Osteoblast (primary cell): ENCODE measurements around the gene TBRG4. TPM values are rescaled to one million over a fixed set of nuclear protein-coding genes. Genes with fewer than 3 reads are reported as not detected.
A peak's percentile ranks its signal among the peaks of the same experiment; 100 is the strongest.

Experiments
- DNase-seq: peaks from one replicate; pipeline ENCODE4 v3.0.0; 2011; ENCODE audit warnings: low spot score, mixed read lengths; ENCODE audit not compliant: insufficient read length; ENCODE audit errors: missing footprints
- H2AFZ ChIP-seq: 2 replicates; pipeline ENCODE4 v1.6.0; 2011; ENCODE audit warnings: mild to moderate bottlenecking, low read length
- H3K27ac ChIP-seq: 2 replicates; pipeline ENCODE4 v1.5.1; 2011; ENCODE audit warnings: mild to moderate bottlenecking, low read depth, low read length, moderate library complexity
- H3K27me3 ChIP-seq: 2 replicates; pipeline ENCODE4 v1.6.0; 2012; ENCODE audit warnings: mild to moderate bottlenecking, control low read depth, inconsistent platforms, low read length, moderate library complexity; ENCODE audit not compliant: insufficient read depth
- H3K36me3 ChIP-seq: 2 replicates; pipeline ENCODE4 v1.5.1; 2011; ENCODE audit warnings: mild to moderate bottlenecking, low read length, control low read depth, moderate library complexity; ENCODE audit not compliant: insufficient read depth
- H3K4me1 ChIP-seq: 2 replicates; pipeline ENCODE4 v1.5.1; 2011; ENCODE audit warnings: mild to moderate bottlenecking, low read length, control low read depth, moderate library complexity; ENCODE audit not compliant: insufficient read depth
- H3K4me2 ChIP-seq: 2 replicates; pipeline ENCODE4 v1.6.0; 2011; ENCODE audit warnings: mild to moderate bottlenecking, low read length; ENCODE audit not compliant: insufficient read depth
- H3K4me3 ChIP-seq: fragments of 200-600 bp; sonication (generic); 3 replicates; pipeline ENCODE4 v1.5.1; 2012; ENCODE audit warnings: mild to moderate bottlenecking, low read length, inconsistent platforms; ENCODE audit not compliant: insufficient read depth
- H3K79me2 ChIP-seq: 2 replicates; pipeline ENCODE4 v1.6.0; 2012; ENCODE audit warnings: mild to moderate bottlenecking, low read length, control low read depth, inconsistent platforms; ENCODE audit not compliant: insufficient read depth
- H3K9me3 ChIP-seq: 2 replicates; pipeline ENCODE4 v1.5.1; 2011; ENCODE audit warnings: low read depth, low read length, control low read depth
- H4K20me1 ChIP-seq: 2 replicates; pipeline ENCODE4 v1.6.0; 2012; ENCODE audit warnings: mild to moderate bottlenecking, low read length, control low read depth; ENCODE audit not compliant: insufficient read depth
- CTCF ChIP-seq: IDR thresholded peaks from 2 replicates; pipeline ENCODE4 v1.5.1; 2011; ENCODE audit warnings: mild to moderate bottlenecking, low read depth, low read length, moderate library complexity; ENCODE audit errors: extremely low read depth
- total RNA-seq: library from RNA; depleted of rRNA; stranded (reverse); fragments of >200 nt; gene quantifications from 2 replicates; pipeline ENCODE4 v1.2.3, GENCODE V29; 2012

TBRG4 gene
- total RNA-seq, 1 donor, result 43.1 TPM

GRCh38 chr7:45073786-45074527, 37.5 kb downstream of the TBRG4 start:
- H3K79me2 ChIP-seq, result no peaks in the 10 kb centered on the region
- no peak overlapping the region for H3K4me2 ChIP-seq
- H3K4me3 ChIP-seq, result no peak overlapping the region
- no peak overlapping the region for H2AFZ ChIP-seq
- H3K9me3 ChIP-seq, result no peaks in the 10 kb centered on the region
- peaks cover 26% of the 10 kb centered on the region for H4K20me1 ChIP-seq
- no peak overlapping the region for H3K27ac ChIP-seq
- no peaks in the 10 kb centered on the region for H3K4me1 ChIP-seq
- no peaks in the 10 kb centered on the region for H3K27me3 ChIP-seq
- H3K36me3 ChIP-seq, result peaks cover 38% of the 10 kb centered on the region
- DNase-seq, result peak; percentile 69
- TF ChIP-seq CTCF, result no peak

GRCh38 chr7:45073031-45073785, 38.3 kb downstream of the TBRG4 start:
- H4K20me1 ChIP-seq, result peaks cover 28% of the 10 kb centered on the region
- H3K27me3 ChIP-seq, result no peaks in the 10 kb centered on the region
- no peak for TF ChIP-seq CTCF
- no peak overlapping the region for H3K4me2 ChIP-seq
- H3K36me3 ChIP-seq, result peaks cover 41% of the 10 kb centered on the region
- peak; percentile 84 for DNase-seq
- no peaks in the 10 kb centered on the region for H3K4me1 ChIP-seq
- H3K4me3 ChIP-seq, result no peak overlapping the region
- H3K9me3 ChIP-seq, result no peaks in the 10 kb centered on the region
- H3K27ac ChIP-seq, result no peak overlapping the region
- H3K79me2 ChIP-seq, result no peaks in the 10 kb centered on the region
- H2AFZ ChIP-seq, result no peak overlapping the region

GRCh38 chr7:45072131-45073030, 39.1 kb downstream of the TBRG4 start:
- Histone ChIP-seq H2AFZ (no peak overlapping the region), H3K9me3 (no peaks in the 10 kb centered on the region), H3K36me3 (peaks cover 41% of the 10 kb centered on the region)

More at GRCh38 chr7:45072131-45073030, 39.1 kb downstream of the TBRG4 start:
- TF ChIP-seq CTCF, result no peak
- DNase-seq, result peak; percentile 89
- H4K20me1 ChIP-seq, result peaks cover 33% of the 10 kb centered on the region
- H3K79me2 ChIP-seq, result peaks cover 6% of the 10 kb centered on the region
- H3K4me3 ChIP-seq, result no peak overlapping the region
- no peaks in the 10 kb centered on the region for H3K27me3 ChIP-seq
- no peak overlapping the region for H3K4me2 ChIP-seq
- no peaks in the 10 kb centered on the region for H3K4me1 ChIP-seq
- H3K27ac ChIP-seq, result no peak overlapping the region
